ENCODE results near the gene RCOR2. TPM values are rescaled to one million over a fixed set of nuclear protein-coding genes. Genes with fewer than 3 reads are reported as not detected.

RCOR2 gene
- total RNA-seq, 1 donor = 2.9 TPM

DNA sequence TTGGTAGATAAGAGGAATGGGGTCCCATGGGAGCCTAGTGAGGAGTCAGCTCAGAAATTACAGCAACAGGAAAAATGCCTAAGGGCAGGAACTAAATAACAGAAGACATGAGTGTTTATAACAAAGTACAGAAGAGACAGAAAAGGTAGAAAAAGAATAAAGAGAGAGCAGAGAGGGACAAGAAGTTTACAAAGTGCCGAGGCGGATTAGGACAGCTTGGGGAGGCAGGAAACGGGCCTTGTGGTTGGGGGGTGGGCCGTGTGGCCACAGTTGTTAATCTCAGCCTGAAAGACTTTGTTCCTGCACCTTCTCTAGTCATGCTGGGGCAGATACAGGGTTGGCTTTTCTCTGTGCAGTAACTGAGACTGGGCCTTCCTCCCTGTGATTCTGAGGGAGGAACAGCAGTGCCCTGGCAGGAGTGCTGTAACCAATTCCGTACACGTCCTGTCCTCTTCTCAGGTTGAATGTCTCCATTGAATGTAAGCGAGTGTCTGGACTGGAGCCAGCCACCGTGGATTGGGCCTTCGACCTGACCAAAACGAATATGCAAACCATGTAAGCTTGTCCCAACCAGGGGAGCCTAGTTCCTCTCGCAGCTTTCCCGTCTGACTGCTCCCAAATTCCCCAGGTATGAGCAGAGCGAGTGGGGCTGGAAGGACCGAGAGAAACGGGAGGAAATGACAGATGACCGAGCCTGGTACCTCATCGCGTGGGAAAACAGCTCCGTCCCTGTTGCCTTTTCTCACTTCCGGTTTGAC is 35.0 kb upstream of the RCOR2 start:
- TF ChIP-seq, protein P1, sequence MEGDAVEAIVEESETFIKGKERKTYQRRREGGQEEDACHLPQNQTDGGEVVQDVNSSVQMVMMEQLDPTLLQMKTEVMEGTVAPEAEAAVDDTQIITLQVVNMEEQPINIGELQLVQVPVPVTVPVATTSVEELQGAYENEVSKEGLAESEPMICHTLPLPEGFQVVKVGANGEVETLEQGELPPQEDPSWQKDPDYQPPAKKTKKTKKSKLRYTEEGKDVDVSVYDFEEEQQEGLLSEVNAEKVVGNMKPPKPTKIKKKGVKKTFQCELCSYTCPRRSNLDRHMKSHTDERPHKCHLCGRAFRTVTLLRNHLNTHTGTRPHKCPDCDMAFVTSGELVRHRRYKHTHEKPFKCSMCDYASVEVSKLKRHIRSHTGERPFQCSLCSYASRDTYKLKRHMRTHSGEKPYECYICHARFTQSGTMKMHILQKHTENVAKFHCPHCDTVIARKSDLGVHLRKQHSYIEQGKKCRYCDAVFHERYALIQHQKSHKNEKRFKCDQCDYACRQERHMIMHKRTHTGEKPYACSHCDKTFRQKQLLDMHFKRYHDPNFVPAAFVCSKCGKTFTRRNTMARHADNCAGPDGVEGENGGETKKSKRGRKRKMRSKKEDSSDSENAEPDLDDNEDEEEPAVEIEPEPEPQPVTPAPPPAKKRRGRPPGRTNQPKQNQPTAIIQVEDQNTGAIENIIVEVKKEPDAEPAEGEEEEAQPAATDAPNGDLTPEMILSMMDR (IDR thresholded peaks at IDR 0.05; ENCODE audit: insufficient read depth, low read length) = no peak
- no peak overlapping the region for H3K4me3 ChIP-seq (ENCODE audit: low read depth, low read length)
- no peak for DNase-seq (ENCODE audit: low read depth)

DNA sequence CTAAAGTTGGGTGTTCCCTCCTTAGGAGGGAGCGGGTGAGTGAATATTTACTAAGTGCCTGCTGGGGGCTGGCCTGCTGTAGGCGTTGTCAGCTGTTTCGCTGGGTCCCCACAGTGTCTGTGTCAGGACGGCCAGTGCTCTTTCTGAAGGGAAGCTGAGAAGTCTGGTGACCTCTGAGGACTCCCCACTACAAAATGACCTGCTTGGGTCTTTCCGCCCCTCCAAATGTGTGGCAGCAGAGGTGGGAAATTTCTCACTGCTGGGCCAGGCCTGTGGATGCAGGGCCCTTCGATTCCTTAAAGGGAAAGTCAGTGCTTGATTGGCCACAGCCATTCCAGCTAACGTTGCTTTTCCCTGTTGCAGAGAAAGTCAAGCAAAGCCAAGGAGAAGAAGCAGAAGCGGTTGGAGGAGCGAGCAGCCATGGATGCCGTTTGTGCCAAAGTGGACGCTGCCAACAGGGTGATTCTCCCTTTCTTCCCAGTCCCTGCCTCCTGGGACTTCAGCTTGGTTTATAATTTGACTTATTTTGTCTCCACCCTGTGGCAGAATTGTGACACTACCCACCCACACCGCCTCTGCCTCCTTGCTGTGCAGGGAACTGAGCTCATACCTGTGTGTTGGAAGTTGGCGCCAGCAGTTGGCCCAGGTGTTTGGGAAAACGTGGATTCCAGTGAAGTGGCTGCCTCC is 28.7 kb upstream of the RCOR2 start:
- H3K4me3 ChIP-seq (ENCODE audit: low read depth, low read length) = peak overlapping the region; percentile 39
- peak; percentile 88 for DNase-seq (ENCODE audit: low read depth)
- TF ChIP-seq, protein P1 (IDR thresholded peaks at IDR 0.05; ENCODE audit: insufficient read depth, low read length) = peak; percentile 76

DNA sequence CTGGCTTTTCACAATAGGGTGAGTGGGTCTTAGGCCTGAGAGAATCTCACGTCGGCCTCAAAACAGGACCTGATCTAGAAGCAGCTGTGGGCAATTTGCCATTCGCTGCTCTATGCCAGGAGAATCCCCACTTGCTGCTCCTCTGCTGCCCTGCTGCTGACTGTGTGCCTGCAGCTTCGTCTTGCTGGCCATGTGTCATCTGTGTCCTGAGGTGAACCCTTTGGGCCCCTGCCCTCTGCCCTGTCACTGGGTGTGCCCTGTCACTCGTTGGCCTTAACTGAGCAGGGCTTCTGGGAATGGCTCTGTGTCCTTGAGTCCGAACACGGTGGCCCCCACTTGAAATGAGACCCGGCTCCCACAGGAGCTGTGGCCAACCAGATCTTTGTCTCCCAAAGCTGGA is 28.0 kb upstream of the RCOR2 start:
- no peak overlapping the region for H3K4me3 ChIP-seq (ENCODE audit: low read depth, low read length)
- DNase-seq (ENCODE audit: low read depth) = peak; percentile 22
- TF ChIP-seq, protein P1 (IDR thresholded peaks at IDR 0.05; ENCODE audit: insufficient read depth, low read length) = no peak

DNA sequence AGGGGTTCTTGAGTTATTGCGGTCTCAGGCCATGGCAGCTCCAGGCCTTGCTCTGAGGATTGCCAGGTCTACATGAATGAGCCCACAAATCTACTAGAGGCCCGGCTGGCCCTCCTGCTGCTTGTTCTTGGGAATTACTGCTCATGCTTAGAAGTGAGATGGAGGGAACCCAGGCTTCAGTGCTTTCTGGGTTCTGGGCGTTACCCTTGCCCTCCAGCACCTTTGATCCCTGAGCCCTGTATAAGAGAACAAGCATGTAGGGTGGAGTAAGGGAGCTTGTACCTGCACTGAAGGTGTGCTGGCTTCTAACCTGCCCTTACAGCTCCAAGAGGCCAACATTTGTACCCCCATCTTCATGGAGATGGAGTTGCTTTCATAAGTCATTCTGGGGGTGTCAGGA is 25.8 kb upstream of the RCOR2 start:
- no peak for DNase-seq (ENCODE audit: low read depth)
- no peak overlapping the region for H3K4me3 ChIP-seq (ENCODE audit: low read depth, low read length)
- TF ChIP-seq, protein P1 (IDR thresholded peaks at IDR 0.05; ENCODE audit: insufficient read depth, low read length) = no peak

DNA sequence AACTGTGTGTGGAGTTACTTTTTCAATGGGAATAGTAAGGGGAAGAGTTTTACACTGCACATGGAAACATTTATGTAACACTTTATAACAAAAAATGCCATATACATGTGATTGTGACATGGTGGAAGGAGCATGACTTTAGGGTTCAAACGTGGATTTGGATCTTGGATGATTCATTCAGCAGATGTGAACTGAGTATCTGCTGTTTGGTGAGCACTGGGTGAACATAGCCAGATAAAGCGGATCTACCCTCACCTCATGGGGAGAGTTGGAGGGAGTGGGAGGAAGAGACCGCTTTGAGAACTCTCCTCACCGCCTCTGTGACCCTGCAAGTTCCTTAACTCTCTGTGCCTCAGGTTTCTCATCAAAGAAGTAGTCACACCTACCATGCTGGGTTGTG is 24.9 kb upstream of the RCOR2 start:
- TF ChIP-seq, protein P1 (IDR thresholded peaks at IDR 0.05; ENCODE audit: insufficient read depth, low read length) = no peak
- H3K4me3 ChIP-seq (ENCODE audit: low read depth, low read length) = no peak overlapping the region
- no peak for DNase-seq (ENCODE audit: low read depth)

DNA sequence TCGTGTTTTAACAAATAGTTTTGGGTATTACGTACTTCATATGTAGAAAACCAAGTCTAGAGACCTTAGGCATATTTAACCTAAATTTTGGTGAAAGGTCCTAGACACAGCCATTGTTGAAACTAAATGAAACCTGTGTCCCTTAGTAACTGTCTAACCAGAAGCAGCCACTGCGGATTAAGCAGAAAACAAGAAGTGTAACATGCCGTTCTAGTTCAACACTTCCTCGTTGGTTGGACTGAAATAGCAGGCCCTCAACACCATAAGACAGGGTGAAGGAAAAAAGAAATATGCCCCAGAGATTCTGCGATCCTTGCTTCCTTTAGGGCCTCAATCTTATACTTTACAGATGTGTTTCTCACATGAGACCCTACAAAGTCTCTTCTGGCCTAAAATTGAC is 23.8 kb upstream of the RCOR2 start:
- no peak for DNase-seq (ENCODE audit: low read depth)
- no peak overlapping the region for H3K4me3 ChIP-seq (ENCODE audit: low read depth, low read length)
- TF ChIP-seq, protein P1 (IDR thresholded peaks at IDR 0.05; ENCODE audit: insufficient read depth, low read length) = no peak

All from fibroblast of the aortic adventitia (primary cell).